ENCODE measurements around the gene CDK15.
"Not testable (repeated sequence)": the region's sequence is repeated elsewhere in the genome, so short reads cannot be mapped to it uniquely, and the experiment has no call there.

- not testable (repeated sequence) for TF ChIP-seq POLR2A, CTCF (IDR thresholded peaks at IDR 0.05)
These were observed 4.3 kb downstream of the CDK15 start for GRCh38 chr2:201810604-201811003.
